ENCODE measurements around the gene PSME2.

Gene PSME2

GRCh38 chr14:24151404-24152080 is 5.1 kb upstream of the PSME2 start:
- no peak overlapping the region for H3K4me3 ChIP-seq (replicated peaks in 1 of 2; ENCODE audit: low read depth in 2 of 2, low read length in 2 of 2)
- DNase-seq (ENCODE audit: low read depth in 2 of 2): no peak
- TF ChIP-seq CTCF (IDR thresholded peaks at IDR 0.05; ENCODE audit: low read depth, low read length): no peak

- H3K4me3 ChIP-seq (replicated peaks in 1 of 2; ENCODE audit: low read depth in 2 of 2, low read length in 2 of 2): no peak overlapping the region
- no peak for TF ChIP-seq CTCF (IDR thresholded peaks at IDR 0.05; ENCODE audit: low read depth, low read length)
- DNase-seq (ENCODE audit: low read depth in 2 of 2): no peak
These were observed 4.6 kb upstream of the PSME2 start for GRCh38 chr14:24150993-24151392.

- DNase-seq (ENCODE audit: low read depth in 2 of 2): no peak
- TF ChIP-seq CTCF (IDR thresholded peaks at IDR 0.05; ENCODE audit: low read depth, low read length): no peak
These were observed 4.2 kb upstream of the PSME2 start for GRCh38 chr14:24150567-24150966.

DNA sequence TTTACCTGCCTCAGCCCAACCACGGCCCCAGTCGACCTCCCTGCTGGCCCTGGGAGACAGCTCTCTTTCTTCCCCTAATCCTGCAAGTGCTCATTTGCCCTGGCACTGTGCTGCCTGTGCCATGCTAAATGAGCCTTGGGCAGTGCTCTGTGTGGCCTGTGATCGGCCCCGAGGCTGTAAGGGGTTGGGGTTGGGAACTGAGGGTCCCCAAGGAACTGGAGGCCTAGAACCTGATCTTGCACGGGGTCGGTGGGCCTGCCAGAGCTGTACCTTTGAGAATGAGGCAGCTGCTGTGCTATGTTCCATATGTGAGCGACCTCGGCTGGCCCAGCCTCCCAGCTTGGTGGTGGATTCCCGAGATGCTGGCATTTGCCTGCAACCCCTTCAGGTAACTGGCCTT is 3.7 kb upstream of the PSME2 start:
- no peak for DNase-seq (ENCODE audit: low read depth in 2 of 2)
- no peak overlapping the region for H3K4me3 ChIP-seq (replicated peaks in 1 of 2; ENCODE audit: low read depth in 2 of 2, low read length in 2 of 2)
- no peak for TF ChIP-seq CTCF (IDR thresholded peaks at IDR 0.05; ENCODE audit: low read depth, low read length)

More at GRCh38 chr14:24150567-24150966, 4.2 kb upstream of the PSME2 start:
- H3K4me3 ChIP-seq (replicated peaks in 1 of 2; ENCODE audit: low read depth in 2 of 2, low read length in 2 of 2): no peak overlapping the region

DNA sequence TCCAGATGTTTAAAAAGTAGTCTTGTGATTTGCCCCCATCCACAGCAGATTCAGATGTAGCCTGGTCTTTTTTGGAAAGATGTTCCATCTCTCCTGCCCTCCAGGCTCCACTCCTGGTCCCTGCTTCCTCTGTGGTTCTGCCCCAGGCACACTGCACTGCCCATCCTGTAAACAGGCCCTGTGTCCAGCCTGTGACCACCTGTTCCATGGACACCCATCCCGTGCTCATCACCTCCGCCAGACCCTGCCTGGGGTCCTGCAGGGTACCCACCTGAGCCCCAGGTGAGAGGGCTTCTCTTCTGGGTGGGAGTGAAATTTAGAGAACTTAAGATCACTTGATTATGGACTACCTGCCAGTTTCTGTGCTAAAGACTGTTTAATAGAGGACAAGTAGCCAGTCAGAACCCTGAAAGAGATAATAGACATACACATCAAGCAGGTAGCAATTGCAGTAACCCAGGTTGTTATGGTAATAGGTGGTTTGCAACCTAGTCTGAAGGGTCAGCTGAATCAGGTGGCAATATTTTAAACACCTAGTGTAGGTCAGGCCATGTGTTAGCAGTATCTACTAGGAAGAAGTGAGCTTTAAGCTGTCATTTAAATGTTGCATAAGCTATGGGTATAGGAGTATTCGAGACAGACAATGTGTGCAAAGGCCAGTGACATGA is 3.0 kb upstream of the PSME2 start:
- DNase-seq (ENCODE audit: low read depth in 2 of 2): no peak
- no peak overlapping the region for H3K4me3 ChIP-seq (replicated peaks in 1 of 2; ENCODE audit: low read depth in 2 of 2, low read length in 2 of 2)
- TF ChIP-seq CTCF (IDR thresholded peaks at IDR 0.05; ENCODE audit: low read depth, low read length): no peak

DNA sequence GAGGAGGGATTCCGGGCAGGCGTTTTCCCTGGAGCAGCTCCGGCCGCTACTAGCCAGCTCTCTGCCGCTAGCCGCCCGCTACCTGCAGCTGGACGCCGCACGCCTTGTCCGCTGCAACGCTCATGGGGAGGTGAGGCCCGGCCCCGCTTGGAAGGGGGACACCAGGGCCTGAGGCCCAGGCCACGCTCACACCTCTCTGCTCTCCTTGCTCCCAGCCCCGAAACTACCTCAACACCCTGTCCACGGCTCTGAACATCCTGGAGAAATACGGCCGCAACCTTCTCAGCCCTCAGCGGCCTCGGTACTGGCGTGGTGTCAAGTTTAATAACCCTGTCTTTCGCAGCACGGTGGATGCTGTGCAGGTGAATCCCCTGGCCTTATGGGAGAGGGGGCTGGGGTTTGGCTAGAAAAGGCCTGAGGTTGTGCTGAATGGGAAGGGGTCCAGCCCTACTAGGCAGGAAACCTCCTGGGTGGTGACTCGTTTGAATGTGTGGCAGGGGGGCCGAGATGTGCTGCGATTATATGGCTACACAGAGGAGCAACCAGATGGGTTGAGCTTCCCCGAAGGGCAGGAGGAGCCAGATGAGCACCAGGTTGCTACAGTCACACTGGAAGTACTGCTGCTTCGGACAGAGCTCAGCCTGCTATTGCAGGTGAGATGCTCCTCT is 1.5 kb upstream of the PSME2 start:
- no peak for TF ChIP-seq CTCF (IDR thresholded peaks at IDR 0.05; ENCODE audit: low read depth, low read length)
- H3K4me3 ChIP-seq (replicated peaks in 1 of 2; ENCODE audit: low read depth in 2 of 2, low read length in 2 of 2): peak overlapping the region; percentile 88 to 91
- DNase-seq (ENCODE audit: low read depth in 2 of 2): no peak
